ENCODE measurements around the gene TRPM8.

DNA sequence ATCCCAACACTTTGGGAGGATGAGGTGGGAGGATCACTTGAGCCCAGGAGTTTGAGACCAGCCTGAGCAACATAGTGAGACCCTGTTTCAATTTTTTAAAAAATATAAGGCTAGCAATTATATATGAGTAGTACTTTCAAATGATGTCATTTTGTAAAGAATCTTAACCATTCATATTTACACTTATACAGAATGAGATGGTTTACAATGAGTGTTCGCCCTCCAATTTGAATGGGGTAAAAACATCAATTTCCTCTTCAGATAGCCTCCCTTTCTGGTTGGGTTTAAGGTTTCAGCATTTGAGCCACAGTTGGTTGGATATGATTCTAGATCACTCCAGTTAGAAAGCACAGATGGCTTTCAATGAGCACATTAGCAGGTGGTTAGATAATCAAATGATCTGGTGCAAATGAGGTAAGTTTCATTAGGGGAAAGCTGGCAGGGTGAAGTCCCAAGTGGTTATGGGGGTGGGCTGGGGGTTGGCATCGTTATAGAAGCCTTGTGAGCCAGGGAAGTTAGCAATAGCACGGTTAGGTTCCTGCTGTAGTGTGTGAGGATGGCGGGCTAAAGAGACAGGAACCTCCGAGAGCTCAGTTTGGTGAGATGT lies 63.9 kb downstream of the TRPM8 start:
- TF ChIP-seq ZNF274 (IDR thresholded peaks at IDR 0.05; ENCODE audit: low read depth, low read length) (no peak), SUZ12 (IDR thresholded peaks at IDR 0.05; ENCODE audit: extremely low read depth, insufficient read depth, insufficient read length) (no peak), YY1 (IDR thresholded peaks at IDR 0.05; ENCODE audit: insufficient read depth, insufficient read length) (no peak)

Measured in NT2/D1 (cell line).